GM18526 (cell line): Measurements from ENCODE around the gene DIS3L.

Source experiments
- POLR2A ChIP-seq: IDR thresholded peaks from 3 replicates; pipeline ENCODE4 v1.6.1; 2011; ENCODE audit not compliant: insufficient read length; ENCODE audit errors: extremely low read depth

Gene DIS3L

GRCh38 chr15:66293419-66294156 lies at the start of gene DIS3L:
DIS3L (plus strand) TSS chr15:66293568; CDS start chr15:66293597, 29 bp downstream.
- peak; percentile 55 for TF ChIP-seq POLR2A

GRCh38 chr15:66246937-66247336 lies 46.4 kb upstream of the DIS3L start:
- no peak for TF ChIP-seq POLR2A

GRCh38 chr15:66249605-66250174 lies 43.7 kb upstream of the DIS3L start:
- TF ChIP-seq POLR2A = no peak

GRCh38 chr15:66251065-66251789 lies 42.1 kb upstream of the DIS3L start:
- no peak for TF ChIP-seq POLR2A

- no peak for TF ChIP-seq POLR2A
Observed at GRCh38 chr15:66251790-66252684, 41.3 kb upstream of the DIS3L start.

GRCh38 chr15:66252685-66253417 lies 40.5 kb upstream of the DIS3L start:
- no peak for TF ChIP-seq POLR2A

- TF ChIP-seq POLR2A = no peak
Observed at GRCh38 chr15:66253418-66254088, 39.8 kb upstream of the DIS3L start, which contains the start of gene MEGF11. MEGF11 (minus strand) TSS chr15:66253750; CDS start chr15:66128403, 125,347 bp downstream.

GRCh38 chr15:66254089-66254950 lies 39.0 kb upstream of the DIS3L start:
- TF ChIP-seq POLR2A = no peak

GRCh38 chr15:66254951-66255676 lies 38.3 kb upstream of the DIS3L start:
- no peak for TF ChIP-seq POLR2A

- no peak for TF ChIP-seq POLR2A
Observed at GRCh38 chr15:66256692-66257091, 36.7 kb upstream of the DIS3L start.

- no peak for TF ChIP-seq POLR2A
Observed at GRCh38 chr15:66261056-66261455, 32.3 kb upstream of the DIS3L start.

GRCh38 chr15:66264859-66265513 lies 28.4 kb upstream of the DIS3L start:
- no peak for TF ChIP-seq POLR2A
